ENCODE measurements around the gene WDFY4. TPM values are rescaled to one million over a fixed set of nuclear protein-coding genes. Genes with fewer than 3 reads are reported as not detected.

WDFY4 gene
- total and polyA plus RNA-seq, 2 donors (not counting 1 experiment from before 2014, with no cell fraction given) = 0.06 to 0.66 TPM

DNA sequence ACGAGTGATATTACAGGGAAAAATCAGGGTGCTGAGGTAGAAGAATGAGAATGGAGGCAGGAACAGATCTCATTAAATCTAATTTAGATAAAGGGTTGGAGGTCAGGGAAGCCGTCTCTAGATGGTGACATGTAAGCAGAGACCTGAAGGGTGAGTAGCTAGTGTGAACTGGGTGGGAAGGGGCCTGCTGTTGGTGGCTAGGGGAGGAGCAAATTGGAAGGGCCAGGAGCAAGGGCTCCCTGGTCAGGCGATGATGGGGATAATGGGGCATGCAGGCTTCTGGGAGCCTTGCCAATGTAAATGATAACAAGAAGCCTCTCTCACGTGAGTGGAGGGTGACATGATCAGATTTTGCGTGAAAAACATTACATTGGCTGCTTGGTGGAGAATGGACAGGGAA lies 76.3 kb downstream of the WDFY4 start:
- no peak overlapping the region for H3K9ac ChIP-seq (ENCODE audit: insufficient read depth, low read length)
- H3K4me1 ChIP-seq (ENCODE audit: control insufficient read depth, extremely low read depth, insufficient read depth, low read length) = no peaks in the 10 kb centered on the region
- H3K4me2 ChIP-seq (ENCODE audit: extremely low read depth, insufficient read depth, low read length) = no peak overlapping the region
- H3K79me2 ChIP-seq (ENCODE audit: control insufficient read depth, insufficient read depth, low read length) = no peaks in the 10 kb centered on the region
- H2AFZ ChIP-seq (ENCODE audit: low read length) = no peak overlapping the region
- no peaks in the 10 kb centered on the region for H3K9me3 ChIP-seq (ENCODE audit: control insufficient read depth, insufficient read depth, low read depth, low read length)
- no peak for DNase-seq (ENCODE audit: low read depth in 2 of 2)
- no peak overlapping the region for H3K27ac ChIP-seq (ENCODE audit: insufficient read depth, low read length)
- TF ChIP-seq, protein P1, sequence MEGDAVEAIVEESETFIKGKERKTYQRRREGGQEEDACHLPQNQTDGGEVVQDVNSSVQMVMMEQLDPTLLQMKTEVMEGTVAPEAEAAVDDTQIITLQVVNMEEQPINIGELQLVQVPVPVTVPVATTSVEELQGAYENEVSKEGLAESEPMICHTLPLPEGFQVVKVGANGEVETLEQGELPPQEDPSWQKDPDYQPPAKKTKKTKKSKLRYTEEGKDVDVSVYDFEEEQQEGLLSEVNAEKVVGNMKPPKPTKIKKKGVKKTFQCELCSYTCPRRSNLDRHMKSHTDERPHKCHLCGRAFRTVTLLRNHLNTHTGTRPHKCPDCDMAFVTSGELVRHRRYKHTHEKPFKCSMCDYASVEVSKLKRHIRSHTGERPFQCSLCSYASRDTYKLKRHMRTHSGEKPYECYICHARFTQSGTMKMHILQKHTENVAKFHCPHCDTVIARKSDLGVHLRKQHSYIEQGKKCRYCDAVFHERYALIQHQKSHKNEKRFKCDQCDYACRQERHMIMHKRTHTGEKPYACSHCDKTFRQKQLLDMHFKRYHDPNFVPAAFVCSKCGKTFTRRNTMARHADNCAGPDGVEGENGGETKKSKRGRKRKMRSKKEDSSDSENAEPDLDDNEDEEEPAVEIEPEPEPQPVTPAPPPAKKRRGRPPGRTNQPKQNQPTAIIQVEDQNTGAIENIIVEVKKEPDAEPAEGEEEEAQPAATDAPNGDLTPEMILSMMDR (conservative IDR thresholded peaks at IDR 0.05 in 1 of 2, IDR thresholded peaks at IDR 0.05 in 1 of 2; ENCODE audit: low read depth in 1 of 2, low read length in 2 of 2) = no peak
- TF ChIP-seq EZH2 (IDR thresholded peaks at IDR 0.05; ENCODE audit: low read length, missing control alignments) = no peak
- H3K4me3 ChIP-seq (replicated peaks in 1 of 4; ENCODE audit: control extremely low read depth in 1 of 4, insufficient read depth in 1 of 4, low read depth in 3 of 4, low read length in 4 of 4) = no peak overlapping the region
- H3K36me3 ChIP-seq (ENCODE audit: control insufficient read depth, insufficient read depth, low read length) = no peaks in the 10 kb centered on the region
- H3K27me3 ChIP-seq (ENCODE audit: control insufficient read depth, insufficient read depth, low read length) = no peaks in the 10 kb centered on the region
- no peaks in the 10 kb centered on the region for H4K20me1 ChIP-seq (ENCODE audit: control insufficient read depth, extremely low read depth, insufficient read depth, low read length)

DNA sequence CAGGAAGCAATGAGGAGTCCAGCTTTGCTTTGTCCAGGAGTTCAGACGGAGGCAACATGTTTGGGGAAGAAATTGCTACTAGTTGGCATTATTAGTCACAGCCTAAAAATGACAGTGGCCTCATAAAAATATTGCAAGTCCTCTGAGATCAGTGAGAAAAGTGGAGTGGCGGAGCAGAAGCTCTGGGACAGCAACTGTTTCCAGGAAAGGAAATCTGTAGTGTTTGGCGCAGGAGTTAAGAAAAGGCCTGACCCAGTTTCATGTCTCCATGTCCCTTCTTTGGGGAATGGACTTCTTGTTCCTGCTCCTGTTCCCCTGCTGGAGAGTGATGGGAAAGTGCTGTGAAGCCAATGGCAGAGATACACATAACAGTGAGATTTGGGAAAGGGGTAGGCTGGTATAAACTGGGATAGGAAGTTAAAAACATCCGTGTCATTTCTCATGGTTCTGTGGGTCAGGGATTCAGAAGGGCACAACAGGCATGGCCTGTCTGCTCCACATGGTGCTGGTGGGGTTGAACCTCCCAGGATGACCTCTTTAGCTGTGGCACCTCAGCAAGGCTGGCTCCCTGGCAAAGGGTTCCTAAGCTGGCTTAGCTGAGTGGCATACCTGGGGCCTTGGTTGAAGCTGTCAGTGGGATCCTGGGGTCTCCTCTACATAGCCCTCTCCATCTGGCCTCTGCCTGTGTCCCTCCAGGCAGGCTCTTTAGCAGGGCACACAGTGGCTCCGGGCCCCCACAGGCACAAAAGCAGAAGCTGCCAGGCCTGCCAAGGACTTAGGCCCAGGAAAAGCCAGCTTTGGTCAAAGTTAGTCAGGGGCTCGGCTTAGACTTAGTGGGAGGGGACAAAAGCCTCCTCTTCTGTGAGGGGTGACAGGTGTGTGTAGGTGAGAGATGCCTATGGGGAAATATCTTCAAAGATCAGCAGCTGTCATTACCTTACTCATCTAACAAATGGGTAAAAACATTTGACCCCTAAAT lies 77.7 kb downstream of the WDFY4 start:
- Histone ChIP-seq H3K27ac (ENCODE audit: insufficient read depth, low read length) (no peak overlapping the region), H3K4me1 (ENCODE audit: control insufficient read depth, extremely low read depth, insufficient read depth, low read length) (no peaks in the 10 kb centered on the region), H3K36me3 (ENCODE audit: control insufficient read depth, insufficient read depth, low read length) (no peaks in the 10 kb centered on the region), H3K79me2 (ENCODE audit: control insufficient read depth, insufficient read depth, low read length) (no peaks in the 10 kb centered on the region), H4K20me1 (ENCODE audit: control insufficient read depth, extremely low read depth, insufficient read depth, low read length) (no peaks in the 10 kb centered on the region), H3K4me3 (replicated peaks in 1 of 4; ENCODE audit: control extremely low read depth in 1 of 4, insufficient read depth in 1 of 4, low read depth in 3 of 4, low read length in 4 of 4) (no peak overlapping the region), H3K9me3 (ENCODE audit: control insufficient read depth, insufficient read depth, low read depth, low read length) (no peaks in the 10 kb centered on the region), H3K27me3 (ENCODE audit: control insufficient read depth, insufficient read depth, low read length) (peaks cover 6% of the 10 kb centered on the region), H3K4me2 (ENCODE audit: extremely low read depth, insufficient read depth, low read length) (no peak overlapping the region), H2AFZ (ENCODE audit: low read length) (no peak overlapping the region), H3K9ac (ENCODE audit: insufficient read depth, low read length) (no peak overlapping the region)
- TF ChIP-seq, protein P1 (conservative IDR thresholded peaks at IDR 0.05 in 1 of 2, IDR thresholded peaks at IDR 0.05 in 1 of 2; ENCODE audit: low read depth in 1 of 2, low read length in 2 of 2) = no peak
- no peak for TF ChIP-seq EZH2 (IDR thresholded peaks at IDR 0.05; ENCODE audit: low read length, missing control alignments)
- DNase-seq (ENCODE audit: low read depth in 2 of 2) = no peak

DNA sequence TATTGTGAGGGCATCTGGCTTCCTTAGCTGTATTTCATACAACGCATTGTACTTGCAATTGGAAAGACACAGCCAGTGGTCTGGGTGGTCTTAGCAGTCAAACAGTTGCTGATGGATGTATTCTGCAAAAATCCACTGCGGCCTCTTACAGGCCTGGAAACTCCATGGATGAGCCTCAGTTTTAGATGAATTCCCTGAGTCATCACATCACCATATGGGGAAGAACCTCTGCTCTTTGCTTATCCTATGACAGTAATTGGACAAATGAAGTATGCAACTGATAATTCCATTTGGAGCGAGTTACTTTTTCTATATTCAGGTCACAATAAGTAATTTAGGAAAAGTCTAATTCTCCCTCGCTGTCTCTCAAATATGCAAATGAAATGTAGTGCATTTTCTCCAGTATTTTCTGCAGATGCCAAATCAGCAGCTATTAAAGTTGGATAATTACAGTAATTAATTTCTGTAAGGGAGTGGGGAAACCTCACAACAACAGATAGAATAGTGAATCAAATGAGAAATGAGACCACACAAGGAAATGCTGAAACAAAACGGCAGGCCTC lies 78.8 kb downstream of the WDFY4 start:
- Histone ChIP-seq H3K4me2 (ENCODE audit: extremely low read depth, insufficient read depth, low read length) (no peak overlapping the region), H3K9me3 (ENCODE audit: control insufficient read depth, insufficient read depth, low read depth, low read length) (no peaks in the 10 kb centered on the region), H3K27me3 (ENCODE audit: control insufficient read depth, insufficient read depth, low read length) (peaks cover 6% of the 10 kb centered on the region), H3K4me1 (ENCODE audit: control insufficient read depth, extremely low read depth, insufficient read depth, low read length) (no peaks in the 10 kb centered on the region), H3K79me2 (ENCODE audit: control insufficient read depth, insufficient read depth, low read length) (no peaks in the 10 kb centered on the region), H2AFZ (ENCODE audit: low read length) (no peak overlapping the region), H3K4me3 (replicated peaks in 1 of 4; ENCODE audit: control extremely low read depth in 1 of 4, insufficient read depth in 1 of 4, low read depth in 3 of 4, low read length in 4 of 4) (no peak overlapping the region), H4K20me1 (ENCODE audit: control insufficient read depth, extremely low read depth, insufficient read depth, low read length) (no peaks in the 10 kb centered on the region), H3K27ac (ENCODE audit: insufficient read depth, low read length) (no peak overlapping the region), H3K36me3 (ENCODE audit: control insufficient read depth, insufficient read depth, low read length) (no peaks in the 10 kb centered on the region), H3K9ac (ENCODE audit: insufficient read depth, low read length) (no peak overlapping the region)
- DNase-seq (ENCODE audit: low read depth in 2 of 2) = no peak
- no peak for TF ChIP-seq EZH2 (IDR thresholded peaks at IDR 0.05; ENCODE audit: low read length, missing control alignments)
